COLO668 (cell line): ENCODE measurements around the gene HERC4.
"Not testable (repeated sequence)": the region's sequence is repeated elsewhere in the genome, so short reads cannot be mapped to it uniquely, and the experiment has no call there.

Experiments used
- DNase-seq: peaks from one replicate; lab custom pipeline; 2025; ENCODE audit not compliant: unreplicated experiment; lab: John Stamatoyannopoulos, UW

HERC4 gene

GRCh38 chr10:68092512-68092911 lies 17.4 kb upstream of the HERC4 start:
- DNase-seq = no peak

DNA sequence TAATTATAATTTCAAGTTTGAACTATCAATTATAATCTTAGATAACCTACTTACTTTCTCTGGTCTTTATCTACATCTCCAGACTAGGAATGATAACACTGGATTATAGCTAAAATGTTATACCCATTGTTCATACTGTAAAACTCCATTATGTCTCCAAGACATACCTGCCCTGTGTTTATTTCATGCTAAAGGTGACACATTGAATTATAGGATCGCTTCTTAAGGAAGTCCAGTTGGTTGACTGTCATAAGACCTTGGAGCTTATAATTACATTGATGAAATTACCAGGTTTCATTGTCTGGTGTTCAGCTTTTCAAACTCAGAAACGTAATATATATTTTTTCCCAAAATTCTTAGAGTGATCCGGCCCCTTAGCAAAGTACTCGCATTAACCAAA lies 15.5 kb upstream of the HERC4 start:
- DNase-seq = no peak

DNA sequence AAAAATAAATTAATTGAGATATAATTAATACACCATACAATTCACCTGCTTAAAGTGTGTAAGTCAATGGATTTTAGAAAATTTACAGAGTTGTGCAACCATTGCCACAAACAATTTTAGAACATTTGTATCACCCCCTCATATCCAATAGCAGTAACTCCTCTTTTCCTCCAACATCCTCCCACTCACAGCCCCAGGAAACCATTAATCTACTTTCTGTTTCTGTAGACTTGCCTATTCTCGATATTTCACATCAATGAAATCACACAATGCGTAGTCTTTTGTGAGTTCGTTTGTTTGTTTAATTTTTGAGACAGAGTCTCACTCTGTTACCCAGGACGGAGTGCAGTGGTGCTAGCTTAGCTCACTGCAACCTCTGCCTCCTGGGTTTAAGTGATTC lies 13.7 kb upstream of the HERC4 start:
- DNase-seq = no peak

GRCh38 chr10:68087685-68088401 lies 12.8 kb upstream of the HERC4 start:
- DNase-seq = no peak

DNA sequence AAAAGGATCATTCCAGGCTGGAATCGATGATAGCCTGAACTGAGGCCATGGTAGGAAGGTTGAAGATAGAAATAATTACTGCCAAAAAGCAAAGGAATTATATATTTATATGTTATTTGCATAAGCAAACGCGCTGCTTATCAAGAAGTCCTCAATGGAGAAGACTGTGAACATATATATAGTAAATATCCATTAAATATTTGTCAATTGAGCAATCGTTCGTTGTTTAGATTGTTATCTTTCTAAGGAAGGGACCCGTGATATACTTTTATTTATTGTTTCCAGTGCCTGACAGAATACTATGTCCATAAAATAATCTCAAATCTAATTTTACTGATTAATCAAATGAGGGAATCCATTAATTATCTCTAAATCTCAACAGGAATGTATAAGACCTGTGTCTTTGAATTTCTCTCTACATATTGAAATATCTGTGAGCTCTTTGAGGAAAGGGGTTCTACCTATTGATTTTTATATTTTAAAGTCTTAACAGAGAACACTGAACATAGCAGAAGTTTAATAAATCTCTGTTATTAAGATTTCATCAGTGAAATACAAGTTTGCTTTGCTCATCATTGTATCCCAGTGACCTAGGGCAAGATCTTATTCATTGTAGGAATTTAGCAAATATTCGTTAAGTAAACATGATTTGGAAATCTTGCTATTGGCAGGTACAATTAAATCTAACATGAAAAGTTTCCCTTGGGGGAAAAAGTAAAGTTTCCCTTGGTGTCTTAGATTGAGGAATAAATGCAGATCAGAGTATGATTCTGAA lies 12.0 kb upstream of the HERC4 start:
- DNase-seq = no peak

GRCh38 chr10:68086011-68086410 lies 10.9 kb upstream of the HERC4 start:
- no peak for DNase-seq

DNA sequence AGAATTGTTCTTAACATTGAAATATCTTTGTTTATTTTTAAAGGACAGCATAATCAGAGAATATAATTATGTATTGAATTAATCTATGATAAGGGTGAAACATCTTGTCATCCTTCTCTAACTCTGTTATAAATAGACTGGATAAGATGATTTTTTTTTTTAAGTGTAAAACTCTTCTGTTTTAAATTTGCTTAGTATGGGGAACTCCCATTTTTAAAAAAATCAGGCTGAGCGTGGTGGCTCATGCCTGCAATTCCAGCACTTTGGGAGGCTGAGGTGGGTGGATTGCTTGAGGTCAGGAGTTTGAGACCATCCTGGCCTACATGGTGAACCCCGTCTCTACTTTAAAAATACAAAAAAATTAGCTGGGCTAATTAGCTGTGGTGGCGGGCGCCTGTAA lies 9.4 kb upstream of the HERC4 start:
- DNase-seq = no peak

DNA sequence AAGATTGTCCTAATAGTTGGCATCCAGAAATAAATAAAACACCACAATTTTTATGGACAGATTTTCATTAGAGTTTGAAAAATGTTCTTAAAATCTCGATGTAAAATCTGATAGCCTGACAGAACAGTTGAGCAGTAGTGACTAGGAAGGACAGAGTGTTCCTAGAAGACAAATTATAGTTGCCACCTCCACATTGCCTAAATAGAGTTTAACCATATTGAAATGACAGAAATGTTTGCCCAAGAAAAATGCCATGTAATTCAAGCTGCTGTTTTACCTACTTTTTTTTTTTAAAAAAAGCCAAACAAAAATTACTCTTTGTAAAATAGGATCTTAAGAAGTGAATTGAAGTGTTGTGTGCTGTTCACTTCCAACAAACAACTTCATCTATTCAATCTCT lies 8.9 kb upstream of the HERC4 start:
- DNase-seq = no peak

DNA sequence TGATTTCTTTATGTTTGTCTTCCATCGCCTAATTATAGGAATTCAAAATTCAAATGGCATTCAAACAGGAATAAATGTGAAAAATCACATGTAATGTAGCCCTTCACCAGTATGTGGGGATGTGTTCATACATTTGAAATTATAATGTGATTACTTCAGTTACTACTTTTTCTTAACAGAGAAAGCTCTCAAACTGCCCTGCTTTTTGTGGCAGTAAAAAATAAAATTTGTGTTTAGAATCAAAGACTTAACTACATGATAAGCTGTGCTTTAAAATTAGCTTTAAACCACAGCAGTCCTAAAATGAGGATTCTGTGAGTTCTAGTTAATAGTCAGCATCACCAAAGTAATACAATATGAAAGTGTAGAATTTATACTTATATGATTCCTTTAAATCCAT lies 7.8 kb upstream of the HERC4 start:
- no peak for DNase-seq

GRCh38 chr10:68081916-68082315 lies 6.8 kb upstream of the HERC4 start:
- no peak for DNase-seq

DNA sequence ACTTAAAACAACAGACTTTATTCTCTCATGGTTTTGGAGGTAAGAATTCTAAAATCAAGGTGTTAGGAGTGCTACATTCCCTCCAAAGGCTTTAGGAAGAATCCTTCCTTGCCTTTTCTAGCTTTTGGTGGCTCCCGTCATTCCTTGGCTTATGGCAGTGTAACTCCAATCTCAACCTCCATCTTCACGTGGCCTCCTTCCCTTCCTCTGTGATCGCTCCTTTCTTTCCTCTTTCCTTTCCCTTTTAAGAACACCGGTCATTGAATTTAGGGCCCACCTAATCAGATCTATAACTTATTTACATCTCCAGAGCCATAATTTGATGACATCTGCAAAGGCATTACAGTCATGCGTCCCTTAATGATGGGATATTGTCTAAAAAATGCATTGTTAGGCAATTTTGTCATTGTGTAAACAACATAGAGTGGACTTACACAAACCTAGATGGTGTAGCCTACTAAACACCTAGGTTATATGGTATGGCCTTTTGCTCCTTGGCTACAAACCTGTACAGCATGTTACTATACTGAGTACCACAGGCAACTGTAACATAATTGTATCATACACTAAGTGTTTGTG lies 5.9 kb upstream of the HERC4 start:
- DNase-seq = no peak

DNA sequence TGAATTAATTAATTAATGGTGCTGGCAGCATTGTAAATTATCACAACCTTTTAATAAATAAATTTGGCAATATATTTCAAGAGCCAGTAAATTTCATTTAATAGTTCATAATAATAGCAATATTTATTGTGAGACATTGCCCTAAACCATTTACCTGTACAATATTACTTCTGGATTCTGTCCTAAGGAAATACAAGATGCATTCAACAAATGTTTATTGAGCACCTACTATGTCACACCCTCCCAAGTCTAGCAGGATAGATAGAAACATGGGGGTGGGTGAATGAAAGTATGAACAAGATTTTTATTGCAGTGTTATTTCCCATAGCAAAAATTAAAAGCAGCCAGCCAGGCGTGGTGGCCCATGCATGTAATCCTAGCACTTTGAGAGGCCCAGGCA lies 4.4 kb upstream of the HERC4 start:
- no peak for DNase-seq

DNA sequence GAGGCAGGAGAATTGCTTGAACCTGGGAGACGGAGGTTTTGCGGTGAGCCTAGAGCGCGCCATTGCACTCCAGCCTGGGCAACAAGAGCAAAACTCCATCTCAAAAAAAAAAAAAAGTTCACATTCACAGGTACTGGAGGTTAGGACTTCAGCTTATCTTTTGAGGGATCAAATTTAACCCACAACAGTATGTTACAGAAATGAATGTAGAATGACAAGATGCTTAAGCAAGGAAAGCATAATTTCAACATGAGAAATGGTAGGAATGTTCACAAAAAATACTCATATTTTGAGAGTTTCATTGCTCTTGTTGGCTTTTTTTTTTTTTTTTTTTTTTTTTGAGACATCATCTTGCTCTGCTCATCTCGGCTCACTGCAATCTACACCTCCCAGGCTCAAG lies 1.9 kb upstream of the HERC4 start:
- no peak for DNase-seq

DNA sequence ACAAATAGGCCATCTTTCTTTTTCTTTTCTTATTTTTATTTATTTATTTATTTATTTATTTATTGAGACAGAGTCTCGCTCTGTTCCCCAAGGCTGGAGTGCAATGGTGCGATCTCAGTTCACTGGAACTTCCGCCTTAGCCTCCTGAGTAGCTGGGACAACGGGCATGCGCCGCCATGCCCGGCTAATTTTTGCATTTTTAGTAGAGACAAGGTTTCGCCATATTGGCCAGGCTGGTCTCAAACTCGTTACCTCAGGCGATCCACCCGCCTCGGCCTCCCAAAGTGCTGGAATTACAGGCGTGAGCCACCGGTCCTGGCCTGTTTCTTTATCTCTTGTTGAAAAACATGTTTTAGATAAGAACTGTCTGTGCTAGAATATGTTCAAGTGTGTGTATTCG lies 998 bp upstream of the HERC4 start:
- DNase-seq = not testable (repeated sequence)

GRCh38 chr10:68075550-68076004 lies 494 bp upstream of the HERC4 start:
- DNase-seq = no peak

GRCh38 chr10:68074031-68074774 lies 880 bp downstream of the HERC4 start:
- DNase-seq = no peak

DNA sequence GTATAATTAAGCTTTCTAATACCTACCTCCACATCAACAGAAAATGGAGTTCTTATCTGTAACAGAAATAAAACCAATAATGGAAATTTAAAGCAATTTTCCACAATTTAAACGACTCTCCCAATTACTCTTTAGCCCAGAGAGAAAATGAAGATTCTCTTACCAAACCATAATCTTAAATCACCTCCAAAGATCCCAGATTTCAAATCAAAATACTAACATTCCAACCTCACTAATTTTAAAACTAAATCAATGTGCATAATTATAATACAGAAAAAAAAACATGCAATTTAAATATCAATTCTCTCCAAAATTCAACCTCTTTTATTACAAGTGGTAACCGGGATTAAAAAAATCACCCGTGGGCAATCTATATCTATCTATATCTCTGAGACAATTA lies 1.5 kb downstream of the HERC4 start:
- no peak for DNase-seq

- DNase-seq = no peak
These were observed 7.6 kb downstream of the HERC4 start for GRCh38 chr10:68067508-68067907.

- DNase-seq = no peak
These were observed 8.1 kb downstream of the HERC4 start for GRCh38 chr10:68067029-68067428.

GRCh38 chr10:68053553-68053952 lies 21.5 kb downstream of the HERC4 start:
- DNase-seq = no peak

DNA sequence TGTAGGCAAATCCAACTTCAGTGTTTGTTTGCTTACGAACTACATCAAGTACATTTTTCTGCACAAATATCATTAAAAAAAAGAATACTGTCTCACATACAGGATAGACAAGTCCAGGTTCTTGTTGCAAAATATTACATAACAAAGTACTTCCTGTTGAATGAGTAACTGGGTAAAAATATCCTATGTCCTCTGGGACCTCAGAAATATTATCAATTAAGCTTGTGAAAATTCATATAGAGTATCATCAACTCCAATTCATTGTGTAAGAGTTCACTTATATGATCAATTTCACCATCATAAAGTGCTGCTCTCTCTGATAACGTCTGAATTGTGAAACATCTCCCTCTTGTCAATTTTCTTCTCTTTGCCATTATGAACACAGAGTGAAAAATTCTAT lies 22.6 kb downstream of the HERC4 start:
- no peak for DNase-seq
